Ascending aorta (tissue), 2 donors: ENCODE measurements around the gene MAML2. TPM values are rescaled to one million over a fixed set of nuclear protein-coding genes. Genes with fewer than 3 reads are reported as not detected.

Experiments used
- DNase-seq, 2 donors: peaks; one replicate each; pipeline ENCODE4 v3.0.0-alpha.2; 2019; ENCODE audit warnings: low spot score in 2 of 2
- H3K27ac ChIP-seq, 2 donors: fragments of 200-600 bp; sonication (generic); one replicate each; pipeline ENCODE4 v1.5.1; 2016 to 2017; ENCODE audit warnings: mild to moderate bottlenecking in 1 of 2
- H3K27me3 ChIP-seq: fragments of 200-600 bp; sonication (generic); one replicate; pipeline ENCODE4 v1.5.1; 2017
- H3K36me3 ChIP-seq, 2 donors: fragments of 200-600 bp; sonication (generic); one replicate each; pipeline ENCODE4 v1.5.1; 2016
- H3K4me1 ChIP-seq, 2 donors: fragments of 200-600 bp; sonication (generic); one replicate each; pipeline ENCODE4 v1.5.1; 2016 to 2017; ENCODE audit warnings: mild to moderate bottlenecking in 1 of 2
- H3K4me3 ChIP-seq, 2 donors: fragments of 200-600 bp; sonication (generic); one replicate each; pipeline ENCODE4 v1.5.1; 2016 to 2017; ENCODE audit warnings: mild to moderate bottlenecking in 1 of 2
- H3K9me3 ChIP-seq, 2 donors: fragments of 200-600 bp; sonication (generic); one replicate each; pipeline ENCODE4 v1.5.1; 2016
- intact Hi-C: fragments of 100-400 bp; cut with DNase I; formaldehyde crosslinking; loops from one replicate; pipeline ENCODE4 v1.15.1; 2023
- total RNA-seq: library from RNA; depleted of rRNA; stranded (reverse); fragments of >200 nt; gene quantifications from one replicate; pipeline ENCODE4 v1.1.0, GENCODE V29; 2016
- TF ChIP-seq, protein P1 (sequence below), 3 experiments: fragments of 200-600 bp in 2 of 3; fragments of 450-650 bp in 1 of 3; sonication (generic) in 2 of 3; IDR thresholded peaks; one replicate each; pipeline ENCODE4 v1.5.1; 2016 to 2019; ENCODE audit warnings: antibody characterized with exemption in 3 of 3, mild to moderate bottlenecking in 1 of 3, moderate library complexity in 1 of 3

Gene MAML2
- total RNA-seq, 1 donor from 2014 or later, result 13.2 TPM

DNA sequence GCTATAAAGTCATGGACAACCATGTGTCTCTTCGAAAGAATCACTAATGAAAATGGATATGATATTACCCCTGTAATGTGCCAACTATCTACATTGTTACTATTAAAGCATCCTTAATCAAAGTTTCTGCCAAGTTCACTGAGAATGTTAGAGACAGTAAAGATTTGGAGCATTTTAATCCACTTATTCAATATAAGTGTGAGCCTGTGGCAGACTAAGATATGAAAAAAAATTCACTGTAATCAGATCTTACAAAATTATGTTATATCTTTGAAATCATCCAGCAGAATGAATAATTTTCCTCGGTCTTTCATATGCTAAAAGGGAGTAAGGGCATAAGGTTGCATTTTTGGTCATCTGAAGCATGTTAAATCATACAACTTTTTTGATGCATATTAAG is 49.9 kb downstream of the MAML2 start:
- no peaks in the 10 kb centered on the region for H3K27me3 ChIP-seq
- H3K36me3 ChIP-seq, result no peaks in the 10 kb centered on the region
- peak overlapping the region in 1 of 2 donors; percentile 41 for H3K4me3 ChIP-seq
- peak overlapping the region; percentile 49 to 60 for H3K27ac ChIP-seq
- intact Hi-C loops, result no loop called here
- H3K9me3 ChIP-seq, result no peaks in the 10 kb centered on the region
- TF ChIP-seq, protein P1, sequence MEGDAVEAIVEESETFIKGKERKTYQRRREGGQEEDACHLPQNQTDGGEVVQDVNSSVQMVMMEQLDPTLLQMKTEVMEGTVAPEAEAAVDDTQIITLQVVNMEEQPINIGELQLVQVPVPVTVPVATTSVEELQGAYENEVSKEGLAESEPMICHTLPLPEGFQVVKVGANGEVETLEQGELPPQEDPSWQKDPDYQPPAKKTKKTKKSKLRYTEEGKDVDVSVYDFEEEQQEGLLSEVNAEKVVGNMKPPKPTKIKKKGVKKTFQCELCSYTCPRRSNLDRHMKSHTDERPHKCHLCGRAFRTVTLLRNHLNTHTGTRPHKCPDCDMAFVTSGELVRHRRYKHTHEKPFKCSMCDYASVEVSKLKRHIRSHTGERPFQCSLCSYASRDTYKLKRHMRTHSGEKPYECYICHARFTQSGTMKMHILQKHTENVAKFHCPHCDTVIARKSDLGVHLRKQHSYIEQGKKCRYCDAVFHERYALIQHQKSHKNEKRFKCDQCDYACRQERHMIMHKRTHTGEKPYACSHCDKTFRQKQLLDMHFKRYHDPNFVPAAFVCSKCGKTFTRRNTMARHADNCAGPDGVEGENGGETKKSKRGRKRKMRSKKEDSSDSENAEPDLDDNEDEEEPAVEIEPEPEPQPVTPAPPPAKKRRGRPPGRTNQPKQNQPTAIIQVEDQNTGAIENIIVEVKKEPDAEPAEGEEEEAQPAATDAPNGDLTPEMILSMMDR (IDR thresholded peaks at IDR 0.05), result no peak
- DNase-seq, result no peak
- H3K4me1 ChIP-seq, result peaks cover 0 to 15% of the 10 kb centered on the region in 2 donors

DNA sequence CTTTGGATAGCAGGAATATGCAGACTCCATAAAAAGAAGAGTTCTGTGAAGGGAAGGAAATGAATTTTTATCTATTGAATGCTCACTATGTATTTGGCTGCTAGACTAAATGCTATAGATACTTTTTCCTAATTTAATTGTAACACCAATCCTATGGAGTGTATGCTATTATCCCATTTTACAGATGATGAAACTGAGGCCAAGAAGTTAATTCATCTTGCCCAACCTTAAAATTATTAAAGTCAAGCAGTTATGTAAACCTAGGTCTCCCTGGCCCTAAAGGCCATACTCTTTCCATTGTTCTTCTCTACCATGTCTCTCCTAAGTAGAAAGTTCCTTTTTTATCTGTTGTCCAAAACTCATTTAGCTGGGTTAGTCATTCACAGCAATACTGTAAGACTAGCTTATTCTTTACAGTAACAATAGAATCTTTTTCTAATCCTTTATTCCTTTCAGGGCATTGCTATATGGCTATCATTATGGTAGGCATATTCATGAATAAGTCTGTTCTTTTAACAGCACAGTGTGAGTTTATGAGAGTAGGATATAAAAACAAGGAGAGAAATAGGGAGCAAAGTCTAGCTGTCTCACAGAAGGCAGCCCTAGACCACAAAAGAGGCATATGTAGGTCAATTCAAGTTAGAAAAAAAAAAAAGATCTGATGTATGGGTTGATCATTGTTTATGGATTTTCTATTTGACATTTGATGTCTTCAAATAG is 50.5 kb downstream of the MAML2 start:
- Histone ChIP-seq H3K36me3 (no peaks in the 10 kb centered on the region), H3K4me3 (no peak overlapping the region), H3K9me3 (no peaks in the 10 kb centered on the region), H3K27me3 (no peaks in the 10 kb centered on the region), H3K27ac (peak overlapping the region in 1 of 2 donors; percentile 49), H3K4me1 (peaks cover 0 to 15% of the 10 kb centered on the region in 2 donors)
- TF ChIP-seq, protein P1 (IDR thresholded peaks at IDR 0.05), result no peak
- no peak for DNase-seq
- intact Hi-C loops, result no loop called here

- no peak for DNase-seq
- no peaks in the 10 kb centered on the region for H3K27me3 ChIP-seq
- no peak overlapping the region for H3K4me3 ChIP-seq
- no peaks in the 10 kb centered on the region for H3K36me3 ChIP-seq
- no peaks in the 10 kb centered on the region for H3K9me3 ChIP-seq
- H3K27ac ChIP-seq, result no peak overlapping the region
- TF ChIP-seq, protein P1 (IDR thresholded peaks at IDR 0.05), result no peak
- intact Hi-C loops, result no loop called here
- peaks cover 0 to 15% of the 10 kb centered on the region in 2 donors for H3K4me1 ChIP-seq
Observed at GRCh38 chr11:96290631-96291030, 52.4 kb downstream of the MAML2 start.

DNA sequence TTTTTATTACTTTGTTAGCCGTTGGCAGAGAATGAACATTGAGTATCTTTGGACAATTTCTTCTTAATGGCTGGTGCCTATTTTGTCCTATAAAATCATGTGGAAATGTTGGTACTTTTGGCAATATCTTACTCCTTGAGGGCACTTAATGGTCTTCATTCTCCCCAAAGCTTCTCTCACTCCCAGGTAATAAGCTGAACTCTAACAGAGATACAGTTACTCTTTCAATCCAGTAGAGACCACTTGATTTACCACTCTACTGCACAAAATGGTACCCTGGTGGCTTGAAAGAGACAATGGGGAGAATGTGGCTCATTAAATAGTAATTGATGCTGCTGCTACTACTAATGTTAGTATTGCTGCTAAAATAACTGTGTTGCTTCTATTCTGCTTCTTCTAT is 53.0 kb downstream of the MAML2 start:
- H3K4me3 ChIP-seq, result no peak overlapping the region
- DNase-seq, result no peak
- H3K27me3 ChIP-seq, result no peaks in the 10 kb centered on the region
- H3K9me3 ChIP-seq, result no peaks in the 10 kb centered on the region
- TF ChIP-seq, protein P1 (IDR thresholded peaks at IDR 0.05), result no peak
- H3K27ac ChIP-seq, result no peak overlapping the region
- H3K4me1 ChIP-seq, result peaks cover 0 to 15% of the 10 kb centered on the region in 2 donors
- intact Hi-C loops, result no loop called here
- H3K36me3 ChIP-seq, result no peaks in the 10 kb centered on the region

GRCh38 chr11:96288915-96289314 is 54.1 kb downstream of the MAML2 start:
- peaks cover 0 to 10% of the 10 kb centered on the region in 2 donors for H3K4me1 ChIP-seq
- intact Hi-C loops, result no loop called here
- H3K9me3 ChIP-seq, result no peaks in the 10 kb centered on the region
- no peak overlapping the region for H3K4me3 ChIP-seq
- DNase-seq, result no peak
- no peaks in the 10 kb centered on the region for H3K27me3 ChIP-seq
- TF ChIP-seq, protein P1 (IDR thresholded peaks at IDR 0.05), result no peak
- no peaks in the 10 kb centered on the region for H3K36me3 ChIP-seq
- H3K27ac ChIP-seq, result no peak overlapping the region
